HG03135 (cell line): ENCODE data around the gene PRPF6.
"Not testable (repeated sequence)": the region's sequence is repeated elsewhere in the genome, so short reads cannot be mapped to it uniquely, and the experiment has no call there.

Experiments
- ATAC-seq: cut with Tn5 transposase; IDR thresholded peaks from one replicate; pipeline ENCODE4 v1.9.1; 2021; ENCODE audit warnings: mild to moderate bottlenecking, moderate library complexity; ENCODE audit not compliant: unreplicated experiment

Gene PRPF6

GRCh38 chr20:63972312-63973159 lies 8.4 kb upstream of the PRPF6 start:
- ATAC-seq, result no peak

DNA sequence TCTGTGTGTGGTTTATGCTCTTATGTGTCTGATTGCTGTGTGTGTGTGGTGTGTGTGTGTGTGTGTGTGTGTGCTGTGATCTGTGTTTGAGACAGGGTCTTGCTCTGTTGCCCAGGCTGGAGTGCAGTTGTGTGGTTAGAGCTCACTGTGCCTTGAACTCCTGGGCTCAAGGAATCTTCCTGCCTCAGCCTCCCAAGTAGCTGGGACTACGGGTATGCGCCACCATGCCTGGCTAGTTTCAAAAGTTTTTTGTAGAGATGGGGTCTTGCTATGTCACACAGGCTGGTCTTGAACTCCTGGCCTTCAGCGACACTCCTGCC lies 7.8 kb upstream of the PRPF6 start:
- no peak for ATAC-seq

DNA sequence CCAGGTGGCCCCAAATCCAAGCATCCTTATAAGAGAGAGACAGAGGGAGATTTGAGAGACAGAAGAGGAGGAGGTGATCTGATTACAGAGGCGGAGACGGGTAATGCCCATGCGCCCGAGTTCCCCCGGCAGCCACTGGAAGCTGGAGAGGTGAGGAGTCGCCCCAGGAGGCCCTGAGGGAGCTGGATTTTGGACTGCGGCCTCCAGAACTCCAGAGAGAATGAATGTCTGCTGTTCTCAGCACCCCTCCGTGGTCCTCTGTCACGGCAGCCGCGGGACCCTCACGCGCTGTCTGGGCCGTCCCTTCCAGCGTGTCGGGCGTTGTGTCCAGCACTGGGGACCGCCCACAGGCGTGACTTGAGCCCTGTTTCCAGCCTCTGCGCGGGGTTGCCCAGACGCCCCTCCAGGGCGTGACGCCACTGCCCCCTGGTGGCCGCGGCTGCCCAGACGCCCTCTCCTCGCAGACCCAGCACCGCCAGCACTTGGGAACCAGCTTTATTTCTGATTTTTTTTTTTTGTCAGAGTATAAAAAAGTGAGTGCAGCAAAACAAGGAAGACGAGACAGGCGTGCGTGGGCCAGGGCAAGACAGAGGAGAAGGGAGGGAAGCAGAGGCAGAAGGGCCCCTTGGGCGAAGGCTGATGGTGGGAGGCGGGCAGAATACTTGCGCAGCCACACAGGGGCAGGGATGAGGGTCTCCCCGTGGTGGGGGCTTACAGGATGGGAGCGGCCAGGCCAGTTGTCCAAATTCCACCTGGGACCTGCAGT lies 7.1 kb upstream of the PRPF6 start:
- peak; percentile 36 for ATAC-seq

DNA sequence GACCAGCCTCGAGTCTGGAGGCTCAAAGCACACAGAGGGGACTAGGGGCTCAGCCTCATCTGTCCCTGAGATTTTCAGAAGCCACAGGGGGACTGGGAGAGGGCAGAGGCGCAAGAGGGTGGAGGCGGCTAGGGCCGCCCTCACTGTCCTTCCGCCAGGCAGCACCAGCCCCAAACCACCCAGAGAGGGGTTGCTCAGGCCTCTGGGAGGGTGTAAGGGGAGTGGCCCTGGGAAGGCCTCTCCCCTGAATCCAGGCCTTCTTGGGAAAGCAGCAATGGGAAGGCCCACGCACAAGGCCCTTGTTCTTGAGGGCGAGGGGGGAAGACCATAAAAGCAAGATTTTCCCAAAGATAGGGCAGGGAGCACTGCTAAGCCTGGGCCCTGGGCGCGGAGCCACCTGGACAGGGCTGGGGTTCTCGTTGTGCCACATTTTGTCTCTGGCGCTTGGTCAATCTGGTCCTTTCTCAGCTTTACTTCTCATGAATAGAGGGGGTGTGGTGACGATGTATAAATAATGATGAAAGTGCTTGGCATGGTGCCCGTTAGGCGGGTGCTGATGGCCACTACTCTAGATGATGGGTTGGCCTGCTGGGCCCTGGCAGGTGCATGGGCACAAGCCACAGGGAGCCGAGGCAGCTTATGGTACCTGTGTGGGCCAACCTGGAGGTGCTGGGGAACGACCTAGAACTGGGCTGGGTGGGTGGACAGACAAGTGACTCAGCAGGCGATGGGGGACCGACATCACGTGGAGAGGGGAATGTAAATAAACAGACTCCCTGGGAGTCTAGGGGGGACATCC lies 6.3 kb upstream of the PRPF6 start:
- no peak for ATAC-seq

GRCh38 chr20:63976511-63976910 lies 4.4 kb upstream of the PRPF6 start:
- not testable (repeated sequence) for ATAC-seq

- ATAC-seq, result no peak
These were observed 3.8 kb upstream of the PRPF6 start for GRCh38 chr20:63976980-63977738.

DNA sequence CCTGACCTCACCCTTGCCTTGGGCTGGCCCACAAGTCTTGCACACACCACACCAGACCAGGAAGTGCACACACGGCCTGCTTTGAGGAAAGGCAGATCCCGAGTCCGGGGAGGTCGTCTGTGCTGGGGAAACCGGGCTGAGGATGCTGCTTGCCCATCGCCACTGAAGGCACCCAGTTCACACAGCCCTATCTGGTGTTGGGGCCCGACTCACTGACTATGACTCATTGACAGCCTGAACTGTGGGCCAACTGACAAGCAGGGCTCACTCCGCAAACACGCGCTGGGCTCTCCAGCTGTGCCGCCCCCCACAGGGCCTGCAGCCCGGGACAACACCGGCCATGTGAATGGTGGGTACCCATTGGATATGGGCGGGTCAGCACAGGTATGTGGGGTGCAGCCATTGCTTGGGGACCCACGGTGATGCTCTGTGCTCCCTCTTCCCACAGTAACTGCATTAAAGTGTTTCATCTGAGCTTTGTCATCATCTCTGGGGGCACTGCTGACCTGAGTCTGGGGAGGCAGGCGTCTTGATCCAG lies 3.1 kb upstream of the PRPF6 start:
- ATAC-seq, result no peak

DNA sequence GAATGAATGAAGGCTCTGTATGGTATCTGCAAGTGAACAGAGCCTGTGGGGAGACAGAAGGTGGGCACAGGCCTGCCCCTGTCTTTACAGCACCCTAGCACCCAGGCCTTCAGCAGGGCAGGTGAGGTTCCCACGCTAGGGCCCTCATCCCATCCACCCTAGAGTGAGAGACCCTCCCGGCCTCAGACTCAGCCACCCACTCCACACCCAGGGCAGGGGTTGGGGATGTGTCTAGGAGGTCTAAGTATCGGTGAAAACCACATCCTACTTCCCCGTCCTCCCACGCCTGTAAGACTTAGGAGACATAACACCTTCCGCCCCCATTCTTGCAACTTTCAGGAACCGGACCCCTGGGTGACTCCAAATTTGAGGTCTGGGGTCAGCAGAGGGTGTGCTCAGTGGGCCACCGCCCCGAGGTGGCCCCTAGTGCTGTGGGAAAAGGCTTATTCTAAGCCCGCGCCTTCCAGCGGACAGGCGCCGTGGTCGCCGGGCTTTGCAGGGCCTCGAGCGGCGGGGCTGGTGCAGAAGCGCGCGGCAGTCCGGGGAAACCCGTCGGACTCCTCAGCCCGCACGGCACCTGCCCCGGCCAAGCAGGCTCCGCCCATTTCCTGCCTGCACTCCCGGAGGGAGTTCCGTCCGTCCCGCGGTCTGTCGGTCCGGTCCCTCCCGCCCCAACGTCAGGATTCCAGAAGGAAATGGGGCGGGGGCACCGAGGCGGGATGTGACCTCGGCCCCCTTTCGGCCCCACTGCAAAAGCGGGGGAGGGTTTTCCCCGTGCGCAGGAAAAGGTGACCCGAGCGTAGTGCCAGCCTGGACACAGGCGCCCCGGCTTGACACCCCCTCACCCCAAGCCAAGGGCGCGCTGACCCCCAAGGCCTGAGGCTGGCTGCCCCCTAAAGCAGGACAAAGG lies 2.4 kb upstream of the PRPF6 start:
- ATAC-seq, result peak; percentile 35

- no peak for ATAC-seq
These were observed 1.7 kb upstream of the PRPF6 start for GRCh38 chr20:63979229-63979556.

DNA sequence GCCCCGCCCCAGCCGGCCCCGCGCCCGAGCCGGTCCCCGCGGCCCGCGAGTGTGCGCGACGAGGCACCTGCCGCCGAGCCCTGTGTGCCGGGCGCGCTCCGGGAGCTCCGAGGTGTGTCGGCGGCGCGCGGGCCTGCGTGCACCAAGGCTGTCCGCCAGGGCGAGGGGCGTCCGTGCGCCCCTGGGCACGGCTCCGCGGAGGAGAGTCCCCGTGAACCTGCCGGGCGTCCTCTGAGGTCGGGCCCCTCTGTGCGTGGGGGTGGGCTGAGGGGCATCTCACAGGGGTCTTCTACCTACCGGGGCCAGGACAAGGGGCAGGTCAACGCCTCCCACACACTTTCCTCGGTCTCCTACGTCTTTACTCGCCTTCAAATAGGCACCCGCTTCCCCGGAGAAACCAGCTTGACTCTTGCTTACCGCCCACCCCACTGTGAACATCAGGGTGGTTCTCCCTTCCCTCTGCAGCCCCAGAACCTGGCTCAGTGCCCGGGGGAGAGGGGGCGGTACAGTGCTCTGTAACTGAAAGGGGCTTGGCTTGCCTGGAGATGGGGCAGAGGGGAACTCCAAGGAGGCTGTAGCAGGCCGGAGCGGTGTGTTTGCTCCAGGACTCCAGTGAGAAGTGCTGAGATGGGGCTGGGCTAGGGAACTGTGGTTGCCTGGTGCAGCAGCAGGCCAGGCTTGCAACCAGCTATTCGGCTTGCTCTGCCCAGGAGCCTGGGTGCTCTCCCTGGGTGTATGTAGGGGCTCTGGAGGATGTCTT lies 1.2 kb upstream of the PRPF6 start, which contains the start of gene SAMD10:
SAMD10 (minus strand) TSS at position 86 of the 760 bp plus-strand sequence. CDS start 175 bp downstream, outside the sequence.
- ATAC-seq, result no peak

DNA sequence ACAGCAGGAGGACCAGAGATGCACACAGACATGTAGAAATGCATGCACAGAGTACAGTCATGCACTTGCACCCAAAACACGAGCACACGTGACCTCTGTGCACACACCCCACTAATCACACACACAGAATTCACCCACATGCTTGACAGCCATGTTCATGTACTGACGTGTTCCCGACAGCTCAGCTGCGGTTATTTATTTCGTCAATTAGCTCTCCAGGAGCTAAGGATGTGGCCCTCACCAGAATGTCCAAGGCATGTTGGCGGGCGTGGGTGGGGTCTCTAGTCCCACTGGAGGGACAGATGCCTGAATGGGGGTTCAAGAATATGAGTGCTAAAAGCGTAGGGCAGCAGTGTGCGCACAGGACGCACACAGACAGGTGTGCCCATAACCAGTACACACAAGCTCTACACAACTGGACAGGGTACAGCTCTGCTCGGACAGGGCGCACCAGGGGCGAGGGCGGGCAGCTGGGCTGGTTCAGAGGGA lies 571 bp upstream of the PRPF6 start:
- ATAC-seq, result no peak

DNA sequence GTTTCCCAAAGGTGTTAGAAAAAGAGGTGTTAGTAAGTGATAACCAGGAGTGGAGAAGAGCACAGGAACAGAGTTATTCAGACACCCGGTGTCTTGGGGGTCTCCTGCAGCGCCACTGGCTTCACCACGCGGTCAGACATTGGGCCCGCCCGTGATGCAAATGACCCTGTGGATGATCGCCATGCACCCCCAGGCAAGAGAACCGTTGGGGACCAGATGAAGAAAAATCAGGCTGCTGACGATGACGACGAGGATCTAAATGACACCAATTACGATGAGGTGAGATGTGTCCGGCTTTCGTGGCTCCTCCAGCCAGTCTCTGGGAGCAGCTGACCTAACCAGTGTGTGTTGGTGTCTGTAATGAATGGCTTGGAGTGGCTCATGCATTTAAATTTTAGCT lies 2.0 kb downstream of the PRPF6 start:
- no peak for ATAC-seq

DNA sequence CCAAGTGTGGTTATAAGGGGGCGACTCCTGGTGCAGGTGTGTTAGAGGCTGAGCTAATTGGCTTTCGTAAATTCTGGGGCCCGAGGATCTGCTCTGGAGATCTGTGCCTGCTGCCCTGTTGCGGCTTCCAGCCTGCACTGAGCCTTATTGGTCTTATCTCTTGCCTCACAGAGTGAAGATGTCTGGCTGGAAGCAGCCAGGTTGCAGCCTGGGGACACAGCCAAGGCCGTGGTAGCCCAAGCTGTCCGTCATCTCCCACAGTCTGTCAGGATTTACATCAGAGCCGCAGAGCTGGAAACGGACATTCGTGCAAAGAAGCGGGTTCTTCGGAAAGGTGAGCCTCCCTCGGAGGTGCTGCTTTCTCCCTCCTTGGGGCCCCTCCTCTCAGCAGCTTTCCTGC lies 20.0 kb downstream of the PRPF6 start:
- no peak for ATAC-seq

GRCh38 chr20:64001607-64002011 lies 20.7 kb downstream of the PRPF6 start:
- ATAC-seq, result no peak

- no peak for ATAC-seq
These were observed 23.2 kb downstream of the PRPF6 start for GRCh38 chr20:64003960-64004725.

DNA sequence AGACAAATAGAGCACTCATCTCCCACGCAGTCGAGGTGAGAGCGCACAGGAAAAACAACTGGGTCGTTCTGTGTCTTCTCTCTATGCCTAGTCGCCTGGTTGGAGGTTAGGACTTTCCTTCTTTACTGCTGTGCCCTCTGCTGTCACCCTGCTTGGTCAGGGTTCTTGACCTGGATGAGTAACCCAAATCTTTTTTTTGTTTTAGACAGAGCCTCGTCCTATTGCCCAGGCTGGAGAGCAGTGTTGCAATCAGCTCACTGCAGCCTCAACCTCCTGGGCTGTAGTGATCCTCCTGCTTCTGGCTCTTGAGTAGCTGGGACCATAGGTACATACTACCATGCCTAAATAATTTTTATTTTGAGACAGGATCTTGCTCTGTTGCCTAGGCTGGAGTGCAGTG lies 24.5 kb downstream of the PRPF6 start:
- no peak for ATAC-seq

DNA sequence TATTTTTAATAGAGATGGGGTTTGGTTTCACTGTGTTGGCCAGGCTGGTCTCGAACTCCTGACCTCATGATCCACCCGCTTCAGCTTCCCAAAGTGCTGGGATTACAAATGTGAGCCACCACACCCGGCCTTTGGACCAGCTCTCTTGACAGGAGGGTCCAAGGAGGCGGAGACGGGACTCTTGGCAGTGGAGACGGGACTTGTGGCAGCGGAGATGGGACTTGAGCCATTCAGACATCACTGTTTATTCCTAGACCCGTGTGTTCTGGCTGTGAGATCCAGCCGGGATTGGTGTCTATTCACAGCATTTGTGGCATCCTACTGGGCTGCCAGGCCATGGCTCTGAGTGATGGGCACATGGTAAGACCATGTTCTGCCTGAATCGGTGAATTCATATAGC lies 25.6 kb downstream of the PRPF6 start:
- ATAC-seq, result no peak

DNA sequence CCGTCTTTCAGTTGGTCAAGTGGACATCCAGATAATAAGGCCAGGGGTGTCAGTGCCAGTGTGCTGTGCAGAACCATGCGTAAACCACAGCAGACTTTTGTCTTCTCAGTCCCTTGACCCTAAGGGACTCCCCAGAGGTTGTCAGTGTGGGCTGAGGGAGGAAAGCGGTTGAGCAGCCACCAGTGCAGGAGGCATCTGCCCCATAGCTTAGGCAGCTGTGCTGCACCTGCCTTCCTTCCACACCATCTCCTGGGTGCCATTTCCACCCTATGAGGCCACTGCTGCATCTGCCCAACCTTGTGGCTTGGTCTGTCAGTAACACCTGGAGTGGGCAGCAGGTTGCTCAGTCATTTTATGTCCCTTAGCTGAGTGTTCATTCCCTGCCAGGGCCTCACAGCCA lies 26.0 kb downstream of the PRPF6 start:
- no peak for ATAC-seq
